H1 (cell line): ENCODE data around the gene RPL19. TPM values are rescaled to one million over a fixed set of nuclear protein-coding genes. Genes with fewer than 3 reads are reported as not detected.

Experiments used
- CTCF ChIA-PET: fragments of 300-600 bp; sonication (Branson Sonifier 250); formaldehyde crosslinking; loops from one replicate; lab custom pipeline; 2021; ENCODE audit not compliant: partially characterized antibody; lab: Charles Lee
- POLR2A ChIA-PET: fragments of 300-600 bp; sonication (Branson Sonifier 250); formaldehyde crosslinking; loops from one replicate; lab custom pipeline; 2021; ENCODE audit warnings: inconsistent platforms; ENCODE audit not compliant: partially characterized antibody; lab: Charles Lee
- DNase-seq, 2 experiments: peaks; one replicate each; pipeline versions ENCODE4 v3.0.0 to v3.0.0-alpha.2; 2010 to 2022; ENCODE audit warnings: low spot score in 2 of 2, low read depth in 1 of 2, mixed read lengths in 1 of 2
- FAIRE-seq: peaks from 2 replicates; lab custom pipeline; 2011; peaks lifted over from hg19 to GRCh38; lab: Jason Lieb, UNC
- H2AFZ ChIP-seq: 2 replicates; pipeline ENCODE4 v1.8.1; 2012; ENCODE audit warnings: low read length, inconsistent platforms
- H2AK5ac ChIP-seq: 2 replicates; pipeline ENCODE4 v1.6.1; 2013; ENCODE audit warnings: low read depth, low read length
- H2BK120ac ChIP-seq: replicated peaks from 2 replicates; pipeline ENCODE3; 2013; ENCODE audit warnings: low read depth, low read length, inconsistent platforms
- H2BK12ac ChIP-seq: 2 replicates; pipeline ENCODE4 v1.6.1; 2013; ENCODE audit warnings: low read depth, low read length
- H2BK15ac ChIP-seq: 2 replicates; pipeline ENCODE4 v1.6.1; 2013; ENCODE audit warnings: low read length
- H2BK20ac ChIP-seq: 2 replicates; pipeline ENCODE4 v1.6.1; 2013; ENCODE audit warnings: low read length
- H2BK5ac ChIP-seq: 2 replicates; pipeline ENCODE4 v1.6.1; 2013; ENCODE audit warnings: low read depth, low read length
- H3K14ac ChIP-seq: 2 replicates; pipeline ENCODE4 v1.6.1; 2013; ENCODE audit warnings: inconsistent platforms; ENCODE audit not compliant: insufficient read length
- H3K18ac ChIP-seq: 2 replicates; pipeline ENCODE4 v1.6.1; 2013; ENCODE audit warnings: low read length; ENCODE audit errors: extremely low read depth
- H3K23ac ChIP-seq: 2 replicates; pipeline ENCODE4 v1.6.1; 2013; ENCODE audit warnings: inconsistent platforms; ENCODE audit not compliant: insufficient read length
- H3K23me2 ChIP-seq: 2 replicates; pipeline ENCODE4 v1.6.1; 2013; ENCODE audit warnings: low read depth, low read length
- H3K27ac ChIP-seq: 2 replicates; pipeline ENCODE4 v1.6.1; 2011; ENCODE audit warnings: low read depth, low read length, inconsistent platforms
- H3K27me3 ChIP-seq, 4 experiments: replicated peaks in 1 of 4; 1 replicate in 1 of 4; 2 replicates in 3 of 4; pipeline versions ENCODE4 v1.6.1 to v1.8.1; 2011 to 2013; ENCODE audit warnings: low read length in 3 of 4, mild to moderate bottlenecking in 3 of 4, inconsistent platforms in 2 of 4, mixed read lengths in 2 of 4, moderate library complexity in 1 of 4; ENCODE audit not compliant: control insufficient read depth in 3 of 4, insufficient read depth in 3 of 4; ENCODE audit errors: extremely low read depth in 1 of 4
- H3K36me3 ChIP-seq, 4 experiments: 2 replicates each; pipeline versions ENCODE4 v1.6.1 to v1.8.1; 2011 to 2013; ENCODE audit warnings: mild to moderate bottlenecking in 4 of 4, low read length in 3 of 4, moderate library complexity in 2 of 4, control low read depth in 1 of 4, inconsistent platforms in 1 of 4; ENCODE audit not compliant: insufficient read depth in 4 of 4, control insufficient read depth in 2 of 4
- H3K4ac ChIP-seq: replicated peaks from 2 replicates; pipeline ENCODE3; 2013; ENCODE audit warnings: low read length, low read depth, mixed read lengths, inconsistent platforms; ENCODE audit not compliant: insufficient read length
- H3K4me1 ChIP-seq, 4 experiments: replicated peaks in 1 of 4; 1 replicate in 1 of 4; 2 replicates in 3 of 4; pipeline versions ENCODE4 v1.6.1 to v1.8.1; 2011 to 2013; ENCODE audit warnings: low read length in 3 of 4, inconsistent platforms in 2 of 4, mixed read lengths in 1 of 4; ENCODE audit not compliant: insufficient read depth in 4 of 4, control insufficient read depth in 3 of 4
- H3K4me2 ChIP-seq, 2 experiments: 2 replicates each; pipeline versions ENCODE4 v1.6.1 to v1.8.1; 2011 to 2013; ENCODE audit warnings: low read depth in 2 of 2, low read length in 2 of 2, control low read depth in 1 of 2, inconsistent platforms in 1 of 2, mild to moderate bottlenecking in 1 of 2; ENCODE audit not compliant: insufficient read depth in 1 of 2
- H3K4me3 ChIP-seq, 4 experiments: fragments of 200-600, 300-600 bp in 1 of 4; sonication (generic), shearing (Covaris generic), sonication (Bioruptor Twin) in 1 of 4; 2 replicates each; pipeline versions ENCODE4 v1.5.1 to v1.8.1; 2011 to 2016; ENCODE audit warnings: low read length in 4 of 4, low read depth in 3 of 4, control low read depth in 2 of 4, inconsistent platforms in 2 of 4, mild to moderate bottlenecking in 2 of 4, mixed read lengths in 1 of 4, moderate library complexity in 1 of 4; ENCODE audit not compliant: insufficient read depth in 2 of 4; ENCODE audit errors: extremely low read depth in 1 of 4
- H3K56ac ChIP-seq: replicated peaks from 2 replicates; pipeline ENCODE3; 2013; ENCODE audit warnings: low read depth, mild to moderate bottlenecking, mixed read lengths, low read length, inconsistent platforms; ENCODE audit not compliant: insufficient read length
- H3K79me1 ChIP-seq: 2 replicates; pipeline ENCODE4 v1.6.1; 2013; ENCODE audit warnings: low read depth, low read length, control low read depth
- H3K79me2 ChIP-seq, 2 experiments: 2 replicates each; pipeline versions ENCODE4 v1.6.1 to v1.8.1; 2012 to 2013; ENCODE audit warnings: low read length in 2 of 2, mild to moderate bottlenecking in 2 of 2, inconsistent platforms in 1 of 2; ENCODE audit not compliant: insufficient read depth in 2 of 2, control insufficient read depth in 1 of 2
- H3K9ac ChIP-seq, 4 experiments: replicated peaks in 1 of 4; 1 replicate in 1 of 4; 2 replicates in 3 of 4; pipeline versions ENCODE4 v1.6.1 to v1.8.1; 2011 to 2013; ENCODE audit warnings: low read depth in 3 of 4, low read length in 3 of 4, control low read depth in 2 of 4, mild to moderate bottlenecking in 2 of 4, moderate library complexity in 2 of 4, inconsistent platforms in 1 of 4; ENCODE audit errors: extremely low read depth in 1 of 4
- H3K9me3 ChIP-seq, 2 experiments: 2 replicates each; pipeline versions ENCODE4 v1.6.1 to v1.8.1; 2012 to 2013; ENCODE audit warnings: mild to moderate bottlenecking in 2 of 2, moderate library complexity in 2 of 2, control low read depth in 1 of 2, inconsistent platforms in 1 of 2, low read depth in 1 of 2, low read length in 1 of 2, mixed read lengths in 1 of 2; ENCODE audit not compliant: insufficient read depth in 2 of 2
- H4K20me1 ChIP-seq, 2 experiments: replicated peaks in 1 of 2; 2 replicates each; pipeline versions ENCODE3 to v1.8.1; 2011 to 2013; ENCODE audit warnings: inconsistent platforms in 2 of 2, low read length in 2 of 2, mild to moderate bottlenecking in 1 of 2; ENCODE audit not compliant: insufficient read depth in 2 of 2, control insufficient read depth in 1 of 2
- H4K5ac ChIP-seq: 2 replicates; pipeline ENCODE4 v1.6.1; 2013; ENCODE audit warnings: low read length, low read depth, mixed read lengths, inconsistent platforms; ENCODE audit not compliant: insufficient read length
- H4K8ac ChIP-seq: 2 replicates; pipeline ENCODE4 v1.8.0; 2013; ENCODE audit warnings: mild to moderate bottlenecking, moderate library complexity, low read length, inconsistent platforms; ENCODE audit not compliant: insufficient read depth; ENCODE audit errors: extremely low read depth
- H4K91ac ChIP-seq: replicated peaks from 2 replicates; pipeline ENCODE3; 2013; ENCODE audit warnings: low read length, mixed read lengths, inconsistent platforms; ENCODE audit not compliant: insufficient read length
- CBX5 ChIP-seq: fragments of 300-800, 300-1000 bp; sonication (generic); IDR thresholded peaks from 2 replicates; pipeline ENCODE4 v1.7.1; 2016; ENCODE audit warnings: antibody characterized with exemption, low read length, low read depth
- CBX8 ChIP-seq: fragments of 300-800, 300-1000 bp; sonication (generic); IDR thresholded peaks from 2 replicates; pipeline ENCODE4 v1.7.1; 2016; ENCODE audit warnings: low read depth, low read length, borderline replicate concordance
- CREB1 ChIP-seq: IDR thresholded peaks from 2 replicates; pipeline ENCODE4 v1.6.1; 2012; ENCODE audit warnings: inconsistent platforms
- EP300 ChIP-seq, 2 experiments: IDR thresholded peaks; 1 replicate in 1 of 2; 2 replicates in 1 of 2; pipeline ENCODE4 v1.6.1; 2011 to 2012; ENCODE audit warnings: low read depth in 2 of 2, low read length in 2 of 2, mild to moderate bottlenecking in 2 of 2, borderline replicate concordance in 1 of 2, inconsistent platforms in 1 of 2, moderate library complexity in 1 of 2
- EZH2 ChIP-seq: fragments of 200-600 bp; sonication (generic); IDR thresholded peaks from 2 replicates; pipeline ENCODE4 v1.7.1; 2012; ENCODE audit warnings: low read depth, mild to moderate bottlenecking, moderate library complexity, low read length, inconsistent platforms; ENCODE audit not compliant: severe bottlenecking
- JUN ChIP-seq: IDR thresholded peaks from 2 replicates; pipeline ENCODE4 v1.6.1; 2011; ENCODE audit warnings: low read depth, mild to moderate bottlenecking, improper control_type of control experiment, low read length
- POLR2A ChIP-seq, 2 experiments: IDR thresholded peaks; 1 replicate in 1 of 2; 2 replicates in 1 of 2; pipeline ENCODE4 v1.6.1; 2011; ENCODE audit warnings: low read depth in 2 of 2, low read length in 2 of 2, mild to moderate bottlenecking in 2 of 2; ENCODE audit errors: control extremely low read depth in 1 of 2
- POLR2AphosphoS5 ChIP-seq: IDR thresholded peaks from 2 replicates; pipeline ENCODE4 v1.6.1; 2011; ENCODE audit warnings: low read depth, low read length
- RXRA ChIP-seq: IDR thresholded peaks from 2 replicates; pipeline ENCODE4 v1.6.1; 2011; ENCODE audit warnings: low read depth, mild to moderate bottlenecking, low read length, moderate library complexity; ENCODE audit not compliant: insufficient read depth
- SRF ChIP-seq: IDR thresholded peaks from 2 replicates; pipeline ENCODE4 v1.6.1; 2011; ENCODE audit warnings: mild to moderate bottlenecking, low read depth, low read length, moderate library complexity
- USF2 ChIP-seq: IDR thresholded peaks from 2 replicates; pipeline ENCODE4 v1.6.1; 2011; ENCODE audit warnings: low read length, improper control_type of control experiment
- ZNF274 ChIP-seq: IDR thresholded peaks from 2 replicates; pipeline ENCODE4 v1.7.0; 2012; ENCODE audit warnings: low read length, borderline replicate concordance; ENCODE audit errors: extremely low read depth
- WGBS, 2 experiments: shearing (Covaris generic) in 1 of 2; methylation state at CpG; one replicate each; pipeline versions ENCODE4 v1.1.6 to v1.1.7; 2013 to 2015; ENCODE audit warnings: low lambda C conversion rate in 2 of 2, mixed read lengths in 2 of 2, inconsistent platforms in 1 of 2, low coverage in 1 of 2, missing lambda C conversion rate in 1 of 2; ENCODE audit not compliant: insufficient replicate concordance in 2 of 2, insufficient coverage in 1 of 2, insufficient read length in 1 of 2; ENCODE audit errors: extremely low coverage in 1 of 2, missing lambda C conversion rate in 1 of 2; 5-methylcytosine and 5-hydroxymethylcytosine counted together
- polyA plus RNA-seq, 7 experiments: library from polyadenylated mRNA; depleted of rRNA in 3 of 7; stranded (reverse) in 5 of 7; unstranded in 2 of 7; fragments of >200 nt in 5 of 7; fragments of 200-250 nt in 2 of 7; gene quantifications; 1 replicate in 5 of 7; 2 replicates in 1 of 7; 4 replicates in 1 of 7; pipeline versions ENCODE4 v1.2.1 to v1.2.3, GENCODE V29; 2011 to 2013; ENCODE audit warnings: missing spikeins in 2 of 7, mixed read lengths in 2 of 7
- total RNA-seq: library from RNA; stranded (reverse); fragmentation: NEBNext Ultra II Directional; extraction: Animal tissue kit (Norgen Biotek cat#: 25700); gene quantifications from 2 replicates; pipeline ENCODE4 v1.2.1, GENCODE V29; 2021

The RPL19 gene
- total and polyA plus RNA-seq, 2 of the 8 experiments (the other 6 are each of a cell fraction or from before 2014, with no cell fraction given): 2,108 to 2,182 TPM

GRCh38 chr17:39205112-39205526, 5.0 kb downstream of the RPL19 start:
- no peak overlapping the region for H3K4me2 ChIP-seq
- H2AK5ac ChIP-seq: no peak overlapping the region
- H4K20me1 ChIP-seq: peaks cover 3 to 5% of the 10 kb centered on the region in 2 experiments
- no peak overlapping the region for H3K27ac ChIP-seq
- H3K23ac ChIP-seq: no peak overlapping the region
- DNase-seq (no peak), FAIRE-seq (no peak)
- POLR2A ChIA-PET: interaction anchor here (0.5 to 9.5 kb wide), 13 partner anchors 12 to 475 kb away, joined by 3 to 113 read pairs (median 5); partner anchors contain the start of genes CISD3 and STAC2
- no peak overlapping the region for H2BK5ac ChIP-seq
- no peak overlapping the region for H3K14ac ChIP-seq
- peaks cover 30 to 44% (median 38%) of the 10 kb centered on the region in 4 experiments for H3K36me3 ChIP-seq
- H3K9me3 ChIP-seq: no peaks in the 10 kb centered on the region
- no peak overlapping the region for H3K4ac ChIP-seq
- TF ChIP-seq EP300 (IDR thresholded peaks at IDR 0.05; ENCODE audit: borderline replicate concordance in 1 of 2, low read depth in 2 of 2, low read length in 2 of 2) (no peak), ZNF274 (no peak), EZH2 (no peak), USF2 (no peak), JUN (no peak), CREB1 (no peak), CBX8 (no peak), CBX5 (no peak), POLR2AphosphoS5 (0 out of 2 replicates have a peak, but pooled peaks have one; percentile 76), RXRA (no peak), POLR2A (IDR thresholded peaks at IDR 0.05; ENCODE audit: control extremely low read depth in 1 of 2, low read depth in 2 of 2, low read length in 2 of 2) (peak in 1 of 2 experiments; percentile 55; a peak in 1 of 3 replicates), SRF (no peak)
- CTCF ChIA-PET: interaction anchor here (2.0 to 24.1 kb wide), 3 partner anchors 10 to 35 kb away, joined by 11 to 982 read pairs (median 27); no protein-coding TSS in a partner anchor
- 100% methylated on average over 3 of the region's 3 CpGs; no CpG with 5 or more reads in 1 of the 2 experiments for WGBS, 2 experiments
- H2AFZ ChIP-seq: no peak overlapping the region
- peaks cover 5 to 19% (median 15%) of the 10 kb centered on the region in 4 experiments for H3K4me1 ChIP-seq
- H3K4me3 ChIP-seq: no peak overlapping the region
- peaks cover 2% of the 10 kb centered on the region; the same call in 1 of the 2 replicates for H3K79me1 ChIP-seq
- H2BK120ac ChIP-seq: no peak overlapping the region
- no peak overlapping the region for H2BK12ac ChIP-seq
- peaks cover 11% of the 10 kb centered on the region for H3K23me2 ChIP-seq
- no peak overlapping the region for H2BK15ac ChIP-seq
- no peak overlapping the region for H4K8ac ChIP-seq
- H4K91ac ChIP-seq: no peak overlapping the region
- H3K56ac ChIP-seq: no peak overlapping the region
- no peaks in the 10 kb centered on the region; a peak in 1 of 7 replicates for H3K27me3 ChIP-seq
- H3K79me2 ChIP-seq: peaks cover 7 to 24% of the 10 kb centered on the region in 2 experiments
- H2BK20ac ChIP-seq: no peak overlapping the region
- H4K5ac ChIP-seq: no peak overlapping the region
- H3K18ac ChIP-seq: no peak overlapping the region
- no peak overlapping the region for H3K9ac ChIP-seq
